CD14-positive monocyte (primary cell): Measurements from ENCODE around the gene OR5B2. TPM values are rescaled to one million over a fixed set of nuclear protein-coding genes. Genes with fewer than 3 reads are reported as not detected.
"Not testable (repeated sequence)": the region's sequence is repeated elsewhere in the genome, so short reads cannot be mapped to it uniquely, and the experiment has no call there.

Source experiments
- DNase-seq, 3 donors: peaks; one replicate each; pipeline ENCODE4 v3.0.0-alpha.2; 2011 to 2022
- H2AFZ ChIP-seq: 2 replicates; pipeline ENCODE4 v1.6.0; 2012; ENCODE audit warnings: mild to moderate bottlenecking, low read depth, low read length, inconsistent platforms; ENCODE audit not compliant: insufficient read depth, poor library complexity, severe bottlenecking
- H3K27ac ChIP-seq, 2 donors: 1 replicate in 1 of 2; 2 replicates in 1 of 2; pipeline ENCODE4 v1.5.1; 2012 to 2013; ENCODE audit warnings: low read length in 2 of 2, control low read depth in 1 of 2, inconsistent platforms in 1 of 2, low read depth in 1 of 2, mild to moderate bottlenecking in 1 of 2
- H3K27me3 ChIP-seq, 2 donors: one replicate each; pipeline versions ENCODE4 v1.6.0 to v1.6.1; 2011 to 2013; ENCODE audit warnings: low read length in 2 of 2; ENCODE audit not compliant: control insufficient read depth in 2 of 2, insufficient read depth in 2 of 2
- H3K36me3 ChIP-seq, 2 donors: replicated peaks in 1 of 2; 1 replicate in 1 of 2; 2 replicates in 1 of 2; pipeline versions ENCODE4 v1.5.1 to v1.6.1; 2012 to 2013; ENCODE audit warnings: low read length in 2 of 2, control low read depth in 1 of 2, inconsistent platforms in 1 of 2, mild to moderate bottlenecking in 1 of 2; ENCODE audit not compliant: insufficient read depth in 2 of 2, control insufficient read depth in 1 of 2
- H3K4me1 ChIP-seq, 2 donors: 1 replicate in 1 of 2; 2 replicates in 1 of 2; pipeline versions ENCODE4 v1.5.1 to v1.6.1; 2012 to 2013; ENCODE audit warnings: low read length in 2 of 2, control low read depth in 1 of 2, inconsistent platforms in 1 of 2, mild to moderate bottlenecking in 1 of 2, moderate library complexity in 1 of 2; ENCODE audit not compliant: insufficient read depth in 2 of 2, control insufficient read depth in 1 of 2
- H3K4me2 ChIP-seq: replicated peaks from 2 replicates; pipeline ENCODE3; 2012; ENCODE audit warnings: low read length, moderate library complexity, mild to moderate bottlenecking; ENCODE audit not compliant: poor library complexity, severe bottlenecking; ENCODE audit errors: extremely low read depth
- H3K4me3 ChIP-seq, 3 experiments: fragments of 200-600 bp in 1 of 3; sonication (generic) in 1 of 3; replicated peaks in 1 of 3; 1 replicate in 2 of 3; 2 replicates in 1 of 3; pipeline ENCODE4 v1.5.1; 2011 to 2013; ENCODE audit warnings: low read length in 3 of 3, mild to moderate bottlenecking in 3 of 3, control low read depth in 2 of 3, low read depth in 2 of 3, inconsistent platforms in 1 of 3, moderate library complexity in 1 of 3
- H3K79me2 ChIP-seq: 2 replicates; pipeline ENCODE4 v1.6.0; 2012; ENCODE audit warnings: mild to moderate bottlenecking, control low read depth, inconsistent platforms, low read length, moderate library complexity; ENCODE audit not compliant: insufficient read depth
- H3K9ac ChIP-seq: 2 replicates; pipeline ENCODE4 v1.6.0; 2017; ENCODE audit warnings: low read length, mild to moderate bottlenecking; ENCODE audit not compliant: insufficient read depth, poor library complexity, severe bottlenecking
- H3K9me3 ChIP-seq, 2 donors: replicated peaks in 1 of 2; 1 replicate in 1 of 2; 2 replicates in 1 of 2; pipeline versions ENCODE4 v1.5.1 to v1.6.1; 2012 to 2013; ENCODE audit warnings: low read length in 2 of 2, control low read depth in 1 of 2; ENCODE audit not compliant: control insufficient read depth in 1 of 2, insufficient read depth in 1 of 2
- H4K20me1 ChIP-seq: 2 replicates; pipeline ENCODE4 v1.6.0; 2012; ENCODE audit warnings: mild to moderate bottlenecking, low read length, control low read depth, moderate library complexity; ENCODE audit not compliant: insufficient read depth
- H3K27ac Mint-ChIP-seq, 7 donors: one replicate each; pipeline ENCODE4 v1.8.0; 2020; ENCODE audit warnings: mild to moderate bottlenecking in 7 of 7, mixed read lengths in 7 of 7, moderate library complexity in 6 of 7, inconsistent platforms in 2 of 7
- H3K27me3 Mint-ChIP-seq, 3 donors: one replicate each; pipeline ENCODE4 v1.8.0; 2021 to 2022; ENCODE audit warnings: low read depth in 3 of 3, mild to moderate bottlenecking in 3 of 3, mixed read lengths in 3 of 3, moderate library complexity in 3 of 3, inconsistent platforms in 1 of 3
- H3K36me3 Mint-ChIP-seq, 2 donors: one replicate each; pipeline ENCODE4 v1.8.0; 2020; ENCODE audit warnings: mixed read lengths in 2 of 2, inconsistent platforms in 1 of 2, mild to moderate bottlenecking in 1 of 2
- H3K4me1 Mint-ChIP-seq: one replicate; pipeline ENCODE4 v1.8.0; 2020; ENCODE audit warnings: mild to moderate bottlenecking, mixed read lengths
- H3K4me3 Mint-ChIP-seq, 2 donors: one replicate each; pipeline ENCODE4 v1.8.0; 2020; ENCODE audit warnings: mild to moderate bottlenecking in 2 of 2, mixed read lengths in 2 of 2, moderate library complexity in 1 of 2
- H3K9me3 Mint-ChIP-seq, 7 donors: one replicate each; pipeline ENCODE4 v1.8.0; 2020 to 2022; ENCODE audit warnings: mixed read lengths in 7 of 7, mild to moderate bottlenecking in 6 of 7, moderate library complexity in 6 of 7, inconsistent platforms in 2 of 7
- CTCF ChIP-seq: fragments of 200-600 bp; IDR thresholded peaks from one replicate; pipeline ENCODE4 v1.8.0; 2022; ENCODE audit warnings: antibody characterized with exemption, mild to moderate bottlenecking
- WGBS: methylation state at CpG from one replicate; pipeline ENCODE4 v1.1.5; 2013; ENCODE audit warnings: missing lambda C conversion rate; ENCODE audit not compliant: insufficient coverage; 5-methylcytosine and 5-hydroxymethylcytosine counted together
- intact Hi-C, 2 donors: fragments of 100-400 bp; cut with micrococcal nuclease; formaldehyde crosslinking; loops; one replicate each; pipeline versions ENCODE4 v1.15.0 to v1.15.1; 2023
- polyA plus RNA-seq, 3 donors: library from polyadenylated mRNA; depleted of rRNA in 1 of 3; unstranded in 2 of 3; stranded (reverse) in 1 of 3; fragments of 300-500 nt in 2 of 3; fragments of >200 nt in 1 of 3; fragmentation: Illumina TruSeq in 2 of 3; gene quantifications; 1 replicate in 2 of 3; 2 replicates in 1 of 3; pipeline ENCODE4 v1.2.3, GENCODE V29; 2012 to 2021

OR5B2 gene
- polyA plus RNA-seq, 3 donors: not detected

DNA sequence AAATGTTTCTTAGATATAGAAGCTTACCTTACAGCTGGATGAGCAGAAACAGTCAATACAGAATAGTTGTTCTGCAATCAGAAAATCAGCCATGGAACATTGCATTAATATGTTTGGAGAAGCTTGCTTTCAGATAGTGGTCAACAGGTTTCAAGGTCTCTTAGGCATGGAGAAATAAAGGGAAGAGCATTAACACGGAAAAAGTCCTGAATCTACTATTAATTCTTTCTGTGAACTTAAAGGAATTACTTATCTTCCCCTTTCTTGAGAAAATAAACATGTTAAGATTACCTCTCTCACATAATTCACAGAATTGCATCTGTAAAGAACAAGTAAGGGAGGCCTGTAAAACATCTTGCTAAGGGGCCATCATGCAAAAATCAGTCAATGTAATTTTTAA, 21.1 kb downstream of the OR5B2 start, which contains the start of gene OR5B3:
OR5B3 (minus strand) TSS at position 101 of the 400 bp plus-strand sequence. CDS start 3,465 bp downstream, outside the sequence.
- no peak within 1 kb of the TSS for H2AFZ ChIP-seq
- H3K79me2 ChIP-seq: no peaks in the 10 kb centered on the region
- H3K9me3 ChIP-seq: peaks cover 5 to 7% of the 10 kb centered on the region in 2 donors
- no peak within 1 kb of the TSS for H3K27ac ChIP-seq
- no peak within 1 kb of the TSS for H3K4me2 ChIP-seq
- Mint-ChIP-seq H3K27ac (no peak within 1 kb of the TSS), H3K36me3 (no peaks in the 10 kb centered on the region), H3K4me1 (no peaks in the 10 kb centered on the region), H3K9me3 (peaks cover 6 to 15% (median 9%) of the 10 kb centered on the region in 7 donors), H3K27me3 (no peaks in the 10 kb centered on the region), H3K4me3 (no peak within 1 kb of the TSS)
- H3K36me3 ChIP-seq: no peaks in the 10 kb centered on the region
- no peak for TF ChIP-seq CTCF
- intact Hi-C loops: no loop called here
- no peaks in the 10 kb centered on the region for H4K20me1 ChIP-seq
- DNase-seq: no peak
- WGBS: no CpG with 5 or more reads among the region's 1 CpG
- H3K4me3 ChIP-seq: no peak within 1 kb of the TSS
- no peak within 1 kb of the TSS for H3K9ac ChIP-seq
- H3K27me3 ChIP-seq: no peaks in the 10 kb centered on the region
- H3K4me1 ChIP-seq: no peaks in the 10 kb centered on the region

GRCh38 chr11:58399622-58400021, 28.3 kb downstream of the OR5B2 start:
- H3K27me3 Mint-ChIP-seq, intact Hi-C loops, H3K4me2 ChIP-seq, H3K9ac ChIP-seq, H3K79me2 ChIP-seq, H3K27me3 ChIP-seq, H3K4me3 ChIP-seq, H2AFZ ChIP-seq, H3K36me3 ChIP-seq, H3K27ac ChIP-seq, DNase-seq, H3K4me1 Mint-ChIP-seq, H3K27ac Mint-ChIP-seq, H3K9me3 ChIP-seq, H3K9me3 Mint-ChIP-seq, H3K4me3 Mint-ChIP-seq, H3K36me3 Mint-ChIP-seq, H3K4me1 ChIP-seq, H4K20me1 ChIP-seq: not testable (repeated sequence)
- no CpG with 5 or more reads among the region's 2 CpGs for WGBS
